NCI-H146 treated with DMSO at 0.1 percent for 48 hours (cell line): ENCODE results near the gene USH2A.

Source experiments
- DNase-seq: peaks from one replicate; lab custom pipeline; 2025; ENCODE audit not compliant: unreplicated experiment; lab: John Stamatoyannopoulos, UW

Gene USH2A

GRCh38 chr1:215730600-215730999 is 692.6 kb downstream of the USH2A start:
- no peak for DNase-seq

DNA sequence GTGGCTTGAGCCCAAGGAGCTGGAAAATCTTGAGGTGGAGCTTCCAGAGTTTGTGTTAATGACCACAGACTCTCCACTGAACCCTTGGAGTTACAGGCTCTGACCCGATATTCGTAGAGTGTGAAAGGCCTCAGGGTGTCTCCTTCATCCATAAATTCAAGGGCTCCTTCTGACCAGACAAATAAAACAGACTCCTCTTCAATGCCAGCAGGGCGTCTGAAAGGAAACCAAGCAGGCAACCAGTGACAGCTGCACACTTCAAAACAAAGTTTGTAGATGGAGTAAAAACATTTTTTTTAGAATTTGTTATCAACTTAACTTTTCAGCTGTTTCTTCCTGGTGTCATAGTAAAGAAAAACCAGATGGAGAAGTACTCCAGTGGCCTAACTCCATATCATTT is 695.1 kb downstream of the USH2A start:
- DNase-seq: no peak

- no peak for DNase-seq
Observed at GRCh38 chr1:215720126-215720525, 703.1 kb downstream of the USH2A start.

DNA sequence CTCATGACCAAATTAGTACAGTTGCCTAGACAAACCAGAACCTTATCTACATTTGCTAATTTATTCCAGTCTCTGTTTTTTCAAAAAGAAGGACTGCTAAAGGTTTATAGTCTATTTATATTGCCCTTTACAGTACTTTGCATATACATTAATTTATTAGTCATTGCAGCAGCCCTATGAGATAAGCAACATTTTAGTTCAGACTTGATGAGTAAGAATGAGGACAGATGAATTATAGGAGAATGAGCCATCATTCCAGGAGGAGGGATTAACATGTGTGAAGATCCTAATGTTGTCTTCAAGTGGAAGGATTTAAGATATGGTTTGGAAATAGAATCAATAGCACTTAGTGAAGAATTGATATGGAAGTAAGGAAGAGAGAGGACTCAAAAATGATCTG is 703.7 kb downstream of the USH2A start:
- DNase-seq: no peak

- peak; percentile 1 for DNase-seq
Observed at GRCh38 chr1:215718575-215719287, 704.5 kb downstream of the USH2A start.

- DNase-seq: no peak
Observed at GRCh38 chr1:215717677-215718426, 705.4 kb downstream of the USH2A start.

DNA sequence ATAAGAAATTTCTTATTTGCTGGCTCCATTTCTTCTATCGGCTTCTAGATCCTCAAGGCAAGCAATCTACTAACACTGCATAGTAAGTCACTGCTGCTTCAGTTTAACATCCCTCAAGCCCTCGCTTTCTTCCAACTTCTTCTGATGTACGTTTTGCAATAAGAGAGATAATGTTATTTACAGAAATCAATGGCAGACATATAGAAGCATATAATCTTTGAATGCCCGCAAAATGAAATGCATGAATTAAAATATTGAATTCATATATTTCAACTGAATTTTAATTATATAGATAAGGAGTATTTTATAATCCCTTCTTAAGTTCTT is 712.4 kb downstream of the USH2A start:
- DNase-seq: no peak

GRCh38 chr1:215710036-215710898 is 713.0 kb downstream of the USH2A start:
- peak; percentile 1 for DNase-seq

- DNase-seq: no peak
Observed at GRCh38 chr1:215704089-215704860, 719.0 kb downstream of the USH2A start.

- peak; percentile 37 for DNase-seq
Observed at GRCh38 chr1:215682232-215682631, 741.0 kb downstream of the USH2A start.

GRCh38 chr1:215681041-215681440 is 742.2 kb downstream of the USH2A start:
- no peak for DNase-seq

- no peak for DNase-seq
Observed at GRCh38 chr1:215679231-215679630, 744.0 kb downstream of the USH2A start.

DNA sequence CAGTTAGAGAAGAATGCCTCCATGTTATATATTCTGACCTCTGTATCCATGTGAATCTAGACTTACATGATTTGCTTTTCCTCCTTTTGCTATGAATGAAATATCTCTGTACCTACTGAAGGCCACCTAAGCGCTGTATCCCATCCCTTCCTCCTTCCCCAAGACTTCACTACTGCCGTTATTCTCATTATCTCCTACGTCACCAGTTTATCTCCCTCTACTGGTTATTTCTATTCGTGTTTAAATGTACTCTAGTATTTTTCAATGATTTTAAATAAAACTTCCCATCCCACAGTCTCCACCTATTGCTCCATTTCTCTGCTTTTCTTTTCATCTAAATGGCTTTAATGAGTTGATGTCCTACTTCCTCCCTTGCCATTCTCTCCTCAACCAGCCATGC is 746.1 kb downstream of the USH2A start:
- no peak for DNase-seq

GRCh38 chr1:215673943-215674342 is 749.3 kb downstream of the USH2A start:
- no peak for DNase-seq

- DNase-seq: no peak
Observed at GRCh38 chr1:215672482-215672881, 750.8 kb downstream of the USH2A start.

GRCh38 chr1:215669806-215670491 is 753.3 kb downstream of the USH2A start:
- DNase-seq: no peak

DNA sequence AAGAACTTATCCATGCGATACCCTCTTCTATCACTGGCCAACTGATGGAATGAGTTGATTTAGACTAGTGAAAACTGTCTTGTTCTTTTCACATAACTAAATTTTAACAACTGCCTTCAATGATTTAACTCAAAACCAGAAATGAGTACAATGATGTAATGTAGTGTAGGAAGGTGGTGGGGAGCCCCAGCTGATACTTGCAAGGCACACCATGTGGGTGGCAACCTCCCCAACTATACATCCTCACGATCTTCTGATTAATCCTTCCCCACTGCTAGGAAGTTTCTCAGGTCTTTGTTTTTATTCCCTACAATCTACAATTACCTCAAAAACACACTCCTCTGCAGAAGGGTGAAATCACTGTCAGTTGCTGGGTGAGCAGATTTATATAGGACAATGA is 755.5 kb downstream of the USH2A start:
- no peak for DNase-seq

DNA sequence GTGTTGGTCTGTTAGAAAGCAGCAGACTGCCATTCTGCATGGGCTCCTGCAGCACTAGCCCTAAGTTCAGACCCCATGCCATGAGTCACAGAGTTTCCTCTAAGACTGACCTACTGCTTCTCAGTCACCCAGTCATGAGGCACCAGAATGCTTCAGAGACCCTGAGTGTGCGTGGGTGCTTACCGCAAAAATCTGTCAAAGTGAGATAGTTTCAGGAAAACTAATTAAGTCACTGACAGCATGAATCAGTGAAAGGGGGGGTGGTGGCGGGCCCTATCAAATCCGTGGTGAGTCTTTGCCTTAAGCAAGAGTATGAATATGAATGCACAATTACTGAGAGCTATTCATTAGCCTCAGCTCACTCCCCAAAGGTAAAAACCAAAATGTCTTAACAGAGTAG is 758.0 kb downstream of the USH2A start:
- no peak for DNase-seq

- no peak for DNase-seq
Observed at GRCh38 chr1:215661033-215661432, 762.2 kb downstream of the USH2A start.

DNA sequence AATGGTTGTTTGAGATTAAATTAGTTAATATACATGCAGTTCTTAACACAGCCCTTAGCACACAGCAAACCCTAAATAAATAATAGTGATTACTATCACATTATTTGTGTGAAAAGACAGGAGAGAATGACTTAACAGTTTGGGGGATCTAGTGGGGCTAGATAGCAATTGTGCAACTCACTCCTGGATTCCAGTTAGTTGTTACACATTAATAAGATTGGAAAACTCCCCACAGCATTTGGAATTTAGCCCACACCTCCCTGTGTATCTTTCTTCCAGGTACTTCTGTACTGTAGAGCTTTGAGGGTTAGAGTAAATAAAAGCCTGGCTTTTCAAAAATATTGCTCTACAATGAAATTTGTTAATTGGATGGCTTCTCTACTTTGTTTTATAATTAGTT is 763.0 kb downstream of the USH2A start:
- no peak for DNase-seq
